NCI-H2196 (cell line): Measurements from ENCODE around the gene CBLIF.
"Not testable (repeated sequence)": the region's sequence is repeated elsewhere in the genome, so short reads cannot be mapped to it uniquely, and the experiment has no call there.

ENCODE experiments used
- DNase-seq: peaks from one replicate; lab custom pipeline; 2025; ENCODE audit not compliant: unreplicated experiment; lab: John Stamatoyannopoulos, UW

Gene CBLIF

GRCh38 chr11:59801160-59801706 lies 44.1 kb downstream of the CBLIF start:
- DNase-seq, result no peak

GRCh38 chr11:59800390-59801025 lies 44.8 kb downstream of the CBLIF start:
- no peak for DNase-seq

DNA sequence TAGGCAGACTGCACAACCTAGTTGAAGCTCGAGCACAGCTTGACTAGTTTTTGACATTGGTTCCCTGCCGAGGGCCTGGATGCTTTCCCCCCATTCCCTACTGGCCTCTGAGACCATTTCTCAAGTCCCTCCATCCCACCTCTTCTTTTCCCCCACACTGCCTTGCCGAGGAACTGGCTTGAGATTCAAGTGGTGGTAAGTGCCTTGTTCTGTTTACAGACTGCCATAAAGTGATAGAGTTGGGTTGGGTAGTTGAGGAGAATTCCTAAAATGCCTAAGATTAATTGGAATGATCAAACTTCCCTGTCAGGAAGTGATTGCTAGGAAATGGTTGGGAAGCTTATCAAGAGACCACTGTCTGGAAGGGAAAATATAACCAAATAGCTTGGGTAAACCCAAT lies 50.9 kb downstream of the CBLIF start:
- no peak for DNase-seq

DNA sequence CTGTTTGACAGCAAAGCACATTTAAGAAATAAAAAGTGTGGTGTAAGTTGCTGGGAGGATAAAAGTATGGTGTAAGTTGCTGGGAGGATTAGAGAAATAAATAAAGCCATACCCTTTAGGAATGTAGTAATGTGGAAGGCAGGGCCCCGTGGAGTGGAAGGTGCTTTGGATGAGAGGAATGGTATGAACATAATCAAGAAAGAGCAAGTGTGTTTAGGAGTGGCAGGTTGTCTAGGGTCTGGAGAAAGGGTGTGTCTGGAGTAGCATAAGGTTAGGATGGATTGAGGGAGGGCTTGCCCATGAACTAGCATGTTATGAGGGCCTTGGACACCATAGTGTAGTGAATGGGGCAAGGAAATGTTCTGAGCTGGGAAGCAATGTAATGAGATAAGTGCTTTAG lies 52.8 kb downstream of the CBLIF start:
- no peak for DNase-seq

DNA sequence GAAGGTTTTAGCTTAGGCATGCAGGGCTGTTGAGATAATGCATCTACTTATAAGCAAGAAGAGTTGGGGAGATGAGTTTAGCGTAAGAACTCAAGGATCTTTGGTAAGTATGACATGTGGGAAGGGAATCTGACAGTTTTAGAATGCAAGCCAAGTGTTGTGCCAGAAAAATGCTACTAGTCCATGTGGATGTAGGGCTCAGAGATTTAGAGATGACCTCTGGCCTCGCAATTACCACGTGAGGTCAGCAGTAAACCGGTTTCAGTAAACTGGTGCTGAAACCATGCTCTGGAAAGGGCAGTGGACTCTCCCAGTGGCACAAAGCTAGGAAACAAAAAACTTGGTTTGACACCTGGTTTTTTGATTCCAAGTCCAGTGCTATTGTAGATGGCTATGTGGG lies 53.7 kb downstream of the CBLIF start:
- no peak for DNase-seq

GRCh38 chr11:59787816-59788215 lies 57.5 kb downstream of the CBLIF start:
- DNase-seq, result no peak

GRCh38 chr11:59787255-59787588 lies 58.1 kb downstream of the CBLIF start:
- no peak for DNase-seq

DNA sequence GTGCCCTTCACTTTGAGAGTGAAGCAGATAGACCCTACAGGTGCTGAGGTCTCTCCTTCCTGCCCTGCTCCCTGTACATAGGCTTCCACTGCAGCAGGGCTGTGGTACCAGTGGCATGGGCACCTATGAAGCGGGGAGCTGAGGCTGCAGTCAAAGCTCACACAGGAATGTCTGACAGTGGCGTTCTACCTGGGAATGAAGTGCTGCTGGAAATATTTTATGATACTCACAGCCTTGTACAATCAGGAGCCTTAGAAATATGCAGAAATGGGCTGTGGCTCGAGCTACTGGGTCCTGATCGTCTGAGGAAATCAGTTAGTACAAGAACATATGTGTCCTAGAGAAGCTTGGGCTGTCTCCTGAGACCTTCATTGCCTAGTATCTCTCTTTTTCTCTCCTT lies 59.5 kb downstream of the CBLIF start:
- DNase-seq, result no peak

DNA sequence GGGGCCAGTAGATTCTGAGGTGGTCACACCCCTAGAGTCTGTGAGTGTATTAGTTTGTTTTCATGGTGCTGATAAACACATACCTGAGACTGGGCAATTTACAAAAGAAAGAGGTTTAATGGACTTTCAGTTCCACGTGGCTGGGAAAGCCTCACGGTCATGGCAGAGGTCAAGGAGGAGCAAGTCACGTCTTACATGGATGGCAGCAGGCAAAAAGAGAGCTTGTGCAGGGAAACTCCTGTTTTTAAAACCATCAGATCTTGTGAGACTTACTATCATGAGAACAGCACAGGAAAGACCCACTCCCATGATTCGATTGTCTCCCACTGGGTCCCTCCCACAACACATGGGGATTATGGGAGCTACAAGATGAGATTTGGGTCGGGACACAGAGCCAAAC lies 60.9 kb downstream of the CBLIF start:
- DNase-seq, result not testable (repeated sequence)

- DNase-seq, result no peak
These were observed 61.6 kb downstream of the CBLIF start for GRCh38 chr11:59783632-59784090.

DNA sequence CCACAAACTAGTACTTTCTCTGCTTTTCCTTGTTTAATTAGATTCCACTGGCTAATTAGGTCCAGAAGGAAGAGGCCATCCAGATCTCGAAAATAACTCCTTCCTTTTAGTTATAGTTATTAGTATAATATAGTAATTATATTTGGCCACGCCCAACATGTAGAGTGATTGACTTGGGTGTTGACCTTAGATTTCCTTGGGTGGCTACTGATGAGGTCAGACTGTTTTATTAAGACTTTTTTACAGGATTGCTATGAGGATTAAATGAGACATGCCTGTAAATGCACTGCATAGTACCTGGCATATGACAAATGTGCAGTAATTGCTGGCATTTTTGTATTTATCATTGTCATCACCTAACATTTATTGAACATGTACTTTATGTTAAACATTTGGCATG lies 63.2 kb downstream of the CBLIF start:
- no peak for DNase-seq

GRCh38 chr11:59779487-59779886 lies 65.8 kb downstream of the CBLIF start:
- no peak for DNase-seq
